Panc1 (cell line): ENCODE results near the gene KLK12.

Source experiments
- CTCF ChIP-seq: fragments of 450-650 bp; IDR thresholded peaks from 2 replicates; pipeline ENCODE4 v1.5.1; 2017; ENCODE audit warnings: mild to moderate bottlenecking
- POLR2AphosphoS5 ChIP-seq: IDR thresholded peaks from 2 replicates; pipeline ENCODE4 v1.6.1; 2012; ENCODE audit warnings: mild to moderate bottlenecking, low read depth, low read length, moderate library complexity
- TCF7L2 ChIP-seq: IDR thresholded peaks from 2 replicates; pipeline ENCODE4 v1.6.1; 2011; ENCODE audit warnings: mild to moderate bottlenecking, low read depth, low read length, inconsistent platforms

DNA sequence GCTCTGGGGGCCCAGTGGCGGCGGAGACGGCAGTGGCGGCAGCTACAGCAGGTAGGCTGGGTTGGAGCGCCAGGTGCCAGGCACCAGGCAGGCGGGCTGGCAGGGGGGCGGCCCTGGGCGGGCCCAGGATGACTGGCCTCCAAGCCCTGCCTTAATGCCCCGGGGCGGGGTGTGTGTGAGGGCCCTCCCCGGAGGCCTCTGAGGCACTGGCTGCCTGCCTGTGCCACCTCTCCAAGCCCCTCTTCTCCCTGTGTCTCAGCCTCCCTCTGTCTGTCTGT is 8.3 kb downstream of the KLK12 start, which contains the start of gene KLK11:
- TF ChIP-seq CTCF (no peak), POLR2AphosphoS5 (no peak), TCF7L2 (no peak)
